Femur (tissue), 1 donor: ENCODE results near the gene TEKT3.

Experiments used
- DNase-seq: peaks from one replicate; pipeline ENCODE4 v3.0.0-alpha.2; 2017

The TEKT3 gene

GRCh38 chr17:15349119-15349518, 7.7 kb upstream of the TEKT3 start:
- DNase-seq, result no peak

- peak; percentile 38 for DNase-seq
These were observed 6.6 kb upstream of the TEKT3 start for GRCh38 chr17:15348021-15348420.

- no peak for DNase-seq
These were observed 4.7 kb upstream of the TEKT3 start for GRCh38 chr17:15346066-15346595.

GRCh38 chr17:15343749-15344148, 2.4 kb upstream of the TEKT3 start:
- DNase-seq, result no peak

GRCh38 chr17:15342460-15342859, 1.1 kb upstream of the TEKT3 start:
- no peak for DNase-seq

- DNase-seq, result no peak
These were observed 569 bp upstream of the TEKT3 start for GRCh38 chr17:15341966-15342365.

GRCh38 chr17:15340966-15341365, 431 bp downstream of the TEKT3 start:
- DNase-seq, result no peak

GRCh38 chr17:15335446-15335845, 6.0 kb downstream of the TEKT3 start:
- DNase-seq, result no peak

- no peak for DNase-seq
These were observed 7.1 kb downstream of the TEKT3 start for GRCh38 chr17:15334266-15334665.

- no peak for DNase-seq
These were observed 9.1 kb downstream of the TEKT3 start for GRCh38 chr17:15332338-15332737.

GRCh38 chr17:15323131-15323530, 18.3 kb downstream of the TEKT3 start:
- DNase-seq, result peak; percentile 47

- DNase-seq, result no peak
These were observed 19.7 kb downstream of the TEKT3 start for GRCh38 chr17:15321556-15322251.

- no peak for DNase-seq
These were observed 21.9 kb downstream of the TEKT3 start for GRCh38 chr17:15319452-15320010.

- no peak for DNase-seq
These were observed 29.4 kb downstream of the TEKT3 start for GRCh38 chr17:15311996-15312395.

- no peak for DNase-seq
These were observed 31.6 kb downstream of the TEKT3 start for GRCh38 chr17:15309793-15310192.

GRCh38 chr17:15309236-15309635, 32.2 kb downstream of the TEKT3 start:
- DNase-seq, result no peak

- DNase-seq, result no peak
These were observed 32.6 kb downstream of the TEKT3 start for GRCh38 chr17:15308758-15309157.

GRCh38 chr17:15307710-15308111, 33.7 kb downstream of the TEKT3 start:
- no peak for DNase-seq

- DNase-seq, result no peak
These were observed 37.5 kb downstream of the TEKT3 start for GRCh38 chr17:15303851-15304250.

- no peak for DNase-seq
These were observed 38.1 kb downstream of the TEKT3 start for GRCh38 chr17:15303268-15303667.

- no peak for DNase-seq
These were observed 39.6 kb downstream of the TEKT3 start for GRCh38 chr17:15301845-15302244.

- DNase-seq, result no peak
These were observed 43.2 kb downstream of the TEKT3 start for GRCh38 chr17:15298176-15298575.

GRCh38 chr17:15293558-15293957, 47.8 kb downstream of the TEKT3 start:
- DNase-seq, result no peak

GRCh38 chr17:15291674-15292361, 49.6 kb downstream of the TEKT3 start:
- DNase-seq, result no peak
